Stomach (tissue), 9 donors: ENCODE data around the gene CXCL3. TPM values are rescaled to one million over a fixed set of nuclear protein-coding genes. Genes with fewer than 3 reads are reported as not detected.

Experiments used
- DNase-seq, 2 donors: peaks; one replicate each; pipeline versions ENCODE4 v3.0.0 to v3.0.0-alpha.2; 2013 to 2019
- H3K27ac ChIP-seq, 5 donors: fragments of 200-600 bp in 4 of 5; sonication (generic) in 4 of 5; one replicate each; pipeline ENCODE4 v1.5.1; 2013 to 2019; ENCODE audit warnings: mild to moderate bottlenecking in 1 of 5, moderate library complexity in 1 of 5
- H3K27me3 ChIP-seq, 3 donors: fragments of 200-600 bp; sonication (generic); one replicate each; pipeline ENCODE4 v1.5.1; 2017 to 2019; ENCODE audit warnings: mixed run types in 1 of 3
- H3K36me3 ChIP-seq, 4 donors: fragments of 200-600 bp; sonication (generic); 1 replicate in 3 of 4; 2 replicates in 1 of 4; pipeline ENCODE4 v1.5.1; 2016 to 2019
- H3K4me1 ChIP-seq, 4 donors: fragments of 200-600 bp; sonication (generic); one replicate each; pipeline ENCODE4 v1.5.1; 2016 to 2019
- H3K4me3 ChIP-seq, 4 donors: fragments of 200-600 bp; sonication (generic) in 3 of 4; one replicate each; pipeline ENCODE4 v1.5.1; 2016 to 2019; ENCODE audit warnings: mild to moderate bottlenecking in 1 of 4
- H3K9me3 ChIP-seq, 4 donors: fragments of 200-600 bp; sonication (generic); one replicate each; pipeline ENCODE4 v1.5.1; 2016 to 2019
- EP300 ChIP-seq: sonication (generic); formaldehyde crosslinking; IDR thresholded peaks from one replicate; pipeline ENCODE4 v1.6.1; 2017; ENCODE audit warnings: antibody characterized with exemption
- POLR2A ChIP-seq, 4 donors: fragments of 450-650 bp; IDR thresholded peaks; one replicate each; pipeline ENCODE4 v1.6.1; 2016; ENCODE audit warnings: antibody characterized with exemption in 4 of 4, control low read depth in 2 of 4, mild to moderate bottlenecking in 1 of 4, moderate library complexity in 1 of 4
- POLR2AphosphoS5 ChIP-seq, 3 donors: sonication (generic); formaldehyde crosslinking; IDR thresholded peaks; one replicate each; pipeline ENCODE4 v1.6.1; 2016; ENCODE audit warnings: antibody characterized with exemption in 3 of 3
- WGBS, 5 donors: extraction: QIAGEN DNeasy Blood & Tissue Kit in 3 of 5; methylation state at CpG; one replicate each; pipeline versions ENCODE4 v1.1.5 to v1.1.7; 2013 to 2018; 5-methylcytosine and 5-hydroxymethylcytosine counted together
- intact Hi-C: fragments of 100-400 bp; cut with DNase I; formaldehyde crosslinking; loops from one replicate; pipeline ENCODE4 v1.15.1; 2023; ENCODE audit warnings: low total_unique reads
- polyA plus RNA-seq, 3 donors: library from polyadenylated mRNA; stranded (reverse); fragments of 200-250 nt; gene quantifications; one replicate each; pipeline ENCODE4 v1.2.3, GENCODE V29; 2013
- small RNA-seq, 4 donors: library from RNA; depleted of rRNA; stranded (forward); fragments of <200 nt; gene quantifications; one replicate each; pipeline ENCODE3, GENCODE V24; 2016
- total RNA-seq, 5 donors: library from RNA; depleted of rRNA; stranded (reverse); fragments of >200 nt; gene quantifications; one replicate each; pipeline versions ENCODE4 v1.1.0 to v1.2.3, GENCODE V29; 2014 to 2016
- TF ChIP-seq, protein P1 (sequence below), 7 experiments: fragments of 450-650 bp in 4 of 7; fragments of 200-600 bp in 3 of 7; sonication (generic) in 3 of 7; IDR thresholded peaks; one replicate each; pipeline ENCODE4 v1.5.1; 2016 to 2019; ENCODE audit warnings: antibody characterized with exemption in 7 of 7, control low read depth in 2 of 7, mild to moderate bottlenecking in 1 of 7
- donor health status: healthy with polysubstance abuse.
- donor health status: Bipolar disorder and iron deficiency.
- donor health status: healthy.

The CXCL3 gene
- total and polyA plus RNA-seq, 8 donors = 2.7 to 94.6 (median 18.5) TPM; not detected in 1

DNA sequence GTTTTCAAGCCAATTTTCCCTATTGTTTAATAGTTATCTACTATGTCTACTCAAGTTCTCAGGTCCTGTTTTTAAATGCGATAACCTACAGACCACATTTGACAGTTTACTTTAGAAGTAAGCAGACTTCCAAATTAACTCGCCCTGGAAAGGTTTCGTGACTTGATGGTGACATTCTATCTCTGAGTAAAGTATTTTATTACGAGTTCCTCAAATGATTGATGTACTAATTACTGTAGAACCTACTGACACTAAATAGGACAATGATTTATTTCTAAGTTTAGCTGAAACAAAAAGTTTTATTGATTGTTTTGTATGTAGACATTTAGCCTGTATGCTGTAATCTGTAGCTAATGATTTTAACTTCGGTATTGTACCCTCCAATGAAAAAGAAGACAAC lies 48.6 kb downstream of the CXCL3 start:
- no peak for DNase-seq
- TF ChIP-seq POLR2A (IDR thresholded peaks at IDR 0.05) = no peak
- TF ChIP-seq POLR2AphosphoS5 (IDR thresholded peaks at IDR 0.05) = no peak
- TF ChIP-seq, protein P1, sequence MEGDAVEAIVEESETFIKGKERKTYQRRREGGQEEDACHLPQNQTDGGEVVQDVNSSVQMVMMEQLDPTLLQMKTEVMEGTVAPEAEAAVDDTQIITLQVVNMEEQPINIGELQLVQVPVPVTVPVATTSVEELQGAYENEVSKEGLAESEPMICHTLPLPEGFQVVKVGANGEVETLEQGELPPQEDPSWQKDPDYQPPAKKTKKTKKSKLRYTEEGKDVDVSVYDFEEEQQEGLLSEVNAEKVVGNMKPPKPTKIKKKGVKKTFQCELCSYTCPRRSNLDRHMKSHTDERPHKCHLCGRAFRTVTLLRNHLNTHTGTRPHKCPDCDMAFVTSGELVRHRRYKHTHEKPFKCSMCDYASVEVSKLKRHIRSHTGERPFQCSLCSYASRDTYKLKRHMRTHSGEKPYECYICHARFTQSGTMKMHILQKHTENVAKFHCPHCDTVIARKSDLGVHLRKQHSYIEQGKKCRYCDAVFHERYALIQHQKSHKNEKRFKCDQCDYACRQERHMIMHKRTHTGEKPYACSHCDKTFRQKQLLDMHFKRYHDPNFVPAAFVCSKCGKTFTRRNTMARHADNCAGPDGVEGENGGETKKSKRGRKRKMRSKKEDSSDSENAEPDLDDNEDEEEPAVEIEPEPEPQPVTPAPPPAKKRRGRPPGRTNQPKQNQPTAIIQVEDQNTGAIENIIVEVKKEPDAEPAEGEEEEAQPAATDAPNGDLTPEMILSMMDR (IDR thresholded peaks at IDR 0.05) = no peak
- TF ChIP-seq EP300 = no peak
- 26 to 56% (median 39%) methylated on average over 5 of the region's 5 CpGs for WGBS, 5 donors
- intact Hi-C loops = no loop called here
- H3K9me3 ChIP-seq = no peaks in the 10 kb centered on the region
- H3K27ac ChIP-seq = no peak overlapping the region
- no peaks in the 10 kb centered on the region for H3K27me3 ChIP-seq
- H3K36me3 ChIP-seq = no peaks in the 10 kb centered on the region
- H3K4me3 ChIP-seq = no peak overlapping the region
- peaks cover 0 to 15% (median 0%) of the 10 kb centered on the region in 4 donors for H3K4me1 ChIP-seq

DNA sequence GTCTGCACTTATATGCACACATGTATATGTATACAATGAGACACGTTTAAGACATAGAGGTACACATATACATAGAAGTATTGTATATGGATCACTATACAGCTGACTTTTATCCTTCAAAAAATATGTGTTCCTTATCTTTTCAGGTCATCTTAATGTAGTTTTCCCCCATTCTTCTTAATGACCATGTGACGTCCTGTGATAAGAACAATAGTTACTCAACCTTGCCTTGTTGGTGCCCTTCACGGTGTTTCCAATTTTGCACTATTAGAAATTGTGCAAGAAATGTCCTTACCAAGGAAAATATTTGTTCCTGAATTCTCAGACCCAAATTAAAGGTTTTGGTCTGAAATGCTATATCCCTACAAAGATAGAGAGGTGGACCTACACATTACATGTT lies 49.5 kb downstream of the CXCL3 start:
- H3K4me3 ChIP-seq = no peak overlapping the region
- no peaks in the 10 kb centered on the region for H3K9me3 ChIP-seq
- TF ChIP-seq, protein P1 (IDR thresholded peaks at IDR 0.05) = no peak
- no peak for TF ChIP-seq EP300
- no peak for TF ChIP-seq POLR2AphosphoS5 (IDR thresholded peaks at IDR 0.05)
- no peak for TF ChIP-seq POLR2A (IDR thresholded peaks at IDR 0.05)
- 40 to 58% (median 47%) methylated on average over 3 of the region's 3 CpGs for WGBS, 5 donors
- intact Hi-C loops = no loop called here
- H3K4me1 ChIP-seq = peaks cover 0 to 15% (median 0%) of the 10 kb centered on the region in 4 donors
- no peak overlapping the region for H3K27ac ChIP-seq
- no peaks in the 10 kb centered on the region for H3K27me3 ChIP-seq
- no peak for DNase-seq
- no peaks in the 10 kb centered on the region for H3K36me3 ChIP-seq

DNA sequence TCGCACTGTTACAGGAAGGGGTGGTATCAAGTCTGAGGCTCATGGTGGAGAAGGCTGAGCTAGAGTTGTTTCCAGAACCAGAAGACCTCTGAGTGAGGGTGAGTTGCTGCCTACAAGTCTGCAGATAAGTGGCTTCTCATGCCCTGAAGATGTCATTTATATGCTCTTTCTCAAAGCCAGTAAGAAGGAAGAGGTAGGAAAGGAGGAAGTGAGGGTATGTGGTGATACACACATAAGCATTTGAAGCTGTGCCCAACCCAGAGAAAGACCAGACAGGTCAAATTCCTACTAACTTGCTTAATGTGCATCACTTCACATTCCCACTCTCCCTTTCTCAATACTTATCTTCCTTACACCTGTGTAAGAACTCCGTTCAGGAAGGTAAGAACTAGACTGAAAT lies 50.4 kb downstream of the CXCL3 start, which contains the start of gene PPBP:
TSS of gene PPBP (minus strand) at position 130 of the 400 bp plus-strand sequence. CDS start at position 43, 87 bp downstream.
- intact Hi-C loops = no loop called here

More for the DNA sequence above, 50.4 kb downstream of the CXCL3 start, which contains the start of gene PPBP:
- no peaks in the 10 kb centered on the region for H3K36me3 ChIP-seq
- no peak within 1 kb of the TSS for H3K4me3 ChIP-seq
- H3K9me3 ChIP-seq = no peaks in the 10 kb centered on the region
- WGBS, 5 donors = 62 to 73% (median 65%) methylated on average over 2 of the region's 2 CpGs
- no peaks in the 10 kb centered on the region for H3K27me3 ChIP-seq
- H3K27ac ChIP-seq = no peak within 1 kb of the TSS
- no peak for DNase-seq
- TF ChIP-seq, protein P1 (IDR thresholded peaks at IDR 0.05) = no peak
- TF ChIP-seq POLR2A (IDR thresholded peaks at IDR 0.05) (no peak), EP300 (no peak), POLR2AphosphoS5 (IDR thresholded peaks at IDR 0.05) (no peak)
- H3K4me1 ChIP-seq = peaks cover 0 to 15% (median 0%) of the 10 kb centered on the region in 4 donors

Small RNA genes lying within 50 kb of the gene (small RNA-seq; reads per million reads assigned to genes)
- gene RN7SL218P = 0 reads per million in 4 donors

Other genes with a start within 250 kb of the CXCL3 start
- 1 to 10 TPM in 1 of 5 donors, under 1 TPM in 1, not detected in 3; 0.18 to 4.3 TPM for gene CXCL6, start 202.0 kb downstream of the CXCL3 start, total RNA-seq
- 1 to 10 TPM; 1.2 to 4.7 (median 2.1) TPM for gene CXCL6, start 202.0 kb downstream of the CXCL3 start, polyA plus RNA-seq
- gene PF4V1, start 185.4 kb downstream of the CXCL3 start, total RNA-seq = not detected
- gene PF4V1, start 185.4 kb downstream of the CXCL3 start, polyA plus RNA-seq = not detected
- 10 to 100 TPM in 2 of 5 donors, 1 to 10 TPM in 3; 1.8 to 56.0 (median 2.3) TPM for gene CXCL1, start 169.3 kb downstream of the CXCL3 start, total RNA-seq
- 10 to 100 TPM; 33.6 to 62.1 (median 38.2) TPM for gene CXCL1, start 169.3 kb downstream of the CXCL3 start, polyA plus RNA-seq
- gene PF4, start 56.7 kb downstream of the CXCL3 start, total RNA-seq = 1 to 10 TPM in 2 of 5 donors, not detected in 3; 1.4 to 5.8 TPM
- 1 to 10 TPM in 2 of 3 donors, not detected in 1; 2.4 to 3.9 TPM for gene PF4, start 56.7 kb downstream of the CXCL3 start, polyA plus RNA-seq
- gene PPBP, start 50.5 kb downstream of the CXCL3 start, total RNA-seq = 1 to 10 TPM in 1 of 5 donors, not detected in 4; 6.6 TPM
- gene PPBP, start 50.5 kb downstream of the CXCL3 start, polyA plus RNA-seq = 1 to 10 TPM in 1 of 3 donors, not detected in 2; 2.4 TPM
- 10 to 100 TPM in 2 of 5 donors, 1 to 10 TPM in 2, not detected in 1; 1.3 to 40.1 (median 13.4) TPM for gene CXCL5, start 40.0 kb downstream of the CXCL3 start, total RNA-seq
- 10 to 100 TPM in 1 of 3 donors, 1 to 10 TPM in 1, not detected in 1; 4.9 to 21.2 TPM for gene CXCL5, start 40.0 kb downstream of the CXCL3 start, polyA plus RNA-seq
- 100 to 1,000 TPM in 3 of 5 donors, 1 to 10 TPM in 1, not detected in 1; 5.1 to 388 (median 191) TPM for gene CXCL2, start 60.5 kb upstream of the CXCL3 start, total RNA-seq
- gene CXCL2, start 60.5 kb upstream of the CXCL3 start, polyA plus RNA-seq = 100 to 1,000 TPM in 1 of 3 donors, 10 to 100 TPM in 1, 1 to 10 TPM in 1; 8.7 to 117 (median 46.4) TPM
- 10 to 100 TPM in 3 of 5 donors, 1 to 10 TPM in 2; 1.4 to 34.1 (median 13.4) TPM for gene MTHFD2L, start 119.4 kb upstream of the CXCL3 start, total RNA-seq
- 1 to 10 TPM; 6.6 to 8.3 (median 7.1) TPM for gene MTHFD2L, start 119.4 kb upstream of the CXCL3 start, polyA plus RNA-seq